ENCODE results near the gene KCNJ5.

GRCh38 chr11:128903248-128904061, 12.3 kb downstream of the KCNJ5 start:
- TF ChIP-seq EZH2 (IDR thresholded peaks at IDR 0.05; ENCODE audit: low read depth, unreplicated experiment) (no peak), JUNB (IDR thresholded peaks at IDR 0.05; ENCODE audit: unreplicated experiment) (no peak), EZH2phosphoT487 (IDR thresholded peaks at IDR 0.05; ENCODE audit: unreplicated experiment) (no peak)
- TF ChIP-seq, protein P1, sequence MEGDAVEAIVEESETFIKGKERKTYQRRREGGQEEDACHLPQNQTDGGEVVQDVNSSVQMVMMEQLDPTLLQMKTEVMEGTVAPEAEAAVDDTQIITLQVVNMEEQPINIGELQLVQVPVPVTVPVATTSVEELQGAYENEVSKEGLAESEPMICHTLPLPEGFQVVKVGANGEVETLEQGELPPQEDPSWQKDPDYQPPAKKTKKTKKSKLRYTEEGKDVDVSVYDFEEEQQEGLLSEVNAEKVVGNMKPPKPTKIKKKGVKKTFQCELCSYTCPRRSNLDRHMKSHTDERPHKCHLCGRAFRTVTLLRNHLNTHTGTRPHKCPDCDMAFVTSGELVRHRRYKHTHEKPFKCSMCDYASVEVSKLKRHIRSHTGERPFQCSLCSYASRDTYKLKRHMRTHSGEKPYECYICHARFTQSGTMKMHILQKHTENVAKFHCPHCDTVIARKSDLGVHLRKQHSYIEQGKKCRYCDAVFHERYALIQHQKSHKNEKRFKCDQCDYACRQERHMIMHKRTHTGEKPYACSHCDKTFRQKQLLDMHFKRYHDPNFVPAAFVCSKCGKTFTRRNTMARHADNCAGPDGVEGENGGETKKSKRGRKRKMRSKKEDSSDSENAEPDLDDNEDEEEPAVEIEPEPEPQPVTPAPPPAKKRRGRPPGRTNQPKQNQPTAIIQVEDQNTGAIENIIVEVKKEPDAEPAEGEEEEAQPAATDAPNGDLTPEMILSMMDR (conservative IDR thresholded peaks at IDR 0.05; ENCODE audit: low read depth in 2 of 2): no peak
- TF ChIP-seq, protein P2, sequence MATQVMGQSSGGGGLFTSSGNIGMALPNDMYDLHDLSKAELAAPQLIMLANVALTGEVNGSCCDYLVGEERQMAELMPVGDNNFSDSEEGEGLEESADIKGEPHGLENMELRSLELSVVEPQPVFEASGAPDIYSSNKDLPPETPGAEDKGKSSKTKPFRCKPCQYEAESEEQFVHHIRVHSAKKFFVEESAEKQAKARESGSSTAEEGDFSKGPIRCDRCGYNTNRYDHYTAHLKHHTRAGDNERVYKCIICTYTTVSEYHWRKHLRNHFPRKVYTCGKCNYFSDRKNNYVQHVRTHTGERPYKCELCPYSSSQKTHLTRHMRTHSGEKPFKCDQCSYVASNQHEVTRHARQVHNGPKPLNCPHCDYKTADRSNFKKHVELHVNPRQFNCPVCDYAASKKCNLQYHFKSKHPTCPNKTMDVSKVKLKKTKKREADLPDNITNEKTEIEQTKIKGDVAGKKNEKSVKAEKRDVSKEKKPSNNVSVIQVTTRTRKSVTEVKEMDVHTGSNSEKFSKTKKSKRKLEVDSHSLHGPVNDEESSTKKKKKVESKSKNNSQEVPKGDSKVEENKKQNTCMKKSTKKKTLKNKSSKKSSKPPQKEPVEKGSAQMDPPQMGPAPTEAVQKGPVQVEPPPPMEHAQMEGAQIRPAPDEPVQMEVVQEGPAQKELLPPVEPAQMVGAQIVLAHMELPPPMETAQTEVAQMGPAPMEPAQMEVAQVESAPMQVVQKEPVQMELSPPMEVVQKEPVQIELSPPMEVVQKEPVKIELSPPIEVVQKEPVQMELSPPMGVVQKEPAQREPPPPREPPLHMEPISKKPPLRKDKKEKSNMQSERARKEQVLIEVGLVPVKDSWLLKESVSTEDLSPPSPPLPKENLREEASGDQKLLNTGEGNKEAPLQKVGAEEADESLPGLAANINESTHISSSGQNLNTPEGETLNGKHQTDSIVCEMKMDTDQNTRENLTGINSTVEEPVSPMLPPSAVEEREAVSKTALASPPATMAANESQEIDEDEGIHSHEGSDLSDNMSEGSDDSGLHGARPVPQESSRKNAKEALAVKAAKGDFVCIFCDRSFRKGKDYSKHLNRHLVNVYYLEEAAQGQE (IDR thresholded peaks at IDR 0.05; ENCODE audit: unreplicated experiment): no peak

All from GM23338 (cell line).